ENCODE data around the gene OSBPL8. TPM values are rescaled to one million over a fixed set of nuclear protein-coding genes. Genes with fewer than 3 reads are reported as not detected.

The OSBPL8 gene
- total RNA-seq, 4 donors from 2014 or later: 50.0 to 55.0 (median 54.7) TPM

DNA sequence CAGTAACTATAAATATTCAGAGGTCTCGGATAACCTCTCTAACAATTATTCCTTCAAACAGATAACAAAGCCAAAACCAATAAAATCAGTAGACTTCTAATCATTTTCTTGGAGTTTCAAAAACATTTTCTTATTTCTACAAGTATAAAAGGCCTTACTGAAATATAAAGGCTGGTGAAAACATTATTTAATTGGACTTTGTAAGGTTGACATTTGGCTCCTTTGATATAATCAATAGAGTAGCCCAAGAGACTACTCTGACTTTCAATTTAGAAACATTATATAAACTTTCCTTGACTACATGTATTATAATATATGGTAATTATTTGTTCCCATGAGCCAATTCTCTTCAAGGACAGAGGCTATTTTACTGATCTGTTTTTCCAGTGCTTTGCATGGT, 68.3 kb downstream of the OSBPL8 start:
- H3K4me3 ChIP-seq: no peak overlapping the region
- peaks cover 0 to 9% (median 4%) of the 10 kb centered on the region in 4 donors for H3K36me3 ChIP-seq
- H3K4me1 ChIP-seq: no peaks in the 10 kb centered on the region
- intact Hi-C loops (cut with DNase I): no loop called here
- no peak overlapping the region for H3K27ac ChIP-seq (replicated peaks in 1 of 4)
- H3K9me3 ChIP-seq: peaks cover 0 to 16% (median 9%) of the 10 kb centered on the region in 4 donors
- no peaks in the 10 kb centered on the region for H3K27me3 ChIP-seq
- WGBS: 98% methylated on average over 1 of the region's 1 CpG
- TF ChIP-seq, protein P1, sequence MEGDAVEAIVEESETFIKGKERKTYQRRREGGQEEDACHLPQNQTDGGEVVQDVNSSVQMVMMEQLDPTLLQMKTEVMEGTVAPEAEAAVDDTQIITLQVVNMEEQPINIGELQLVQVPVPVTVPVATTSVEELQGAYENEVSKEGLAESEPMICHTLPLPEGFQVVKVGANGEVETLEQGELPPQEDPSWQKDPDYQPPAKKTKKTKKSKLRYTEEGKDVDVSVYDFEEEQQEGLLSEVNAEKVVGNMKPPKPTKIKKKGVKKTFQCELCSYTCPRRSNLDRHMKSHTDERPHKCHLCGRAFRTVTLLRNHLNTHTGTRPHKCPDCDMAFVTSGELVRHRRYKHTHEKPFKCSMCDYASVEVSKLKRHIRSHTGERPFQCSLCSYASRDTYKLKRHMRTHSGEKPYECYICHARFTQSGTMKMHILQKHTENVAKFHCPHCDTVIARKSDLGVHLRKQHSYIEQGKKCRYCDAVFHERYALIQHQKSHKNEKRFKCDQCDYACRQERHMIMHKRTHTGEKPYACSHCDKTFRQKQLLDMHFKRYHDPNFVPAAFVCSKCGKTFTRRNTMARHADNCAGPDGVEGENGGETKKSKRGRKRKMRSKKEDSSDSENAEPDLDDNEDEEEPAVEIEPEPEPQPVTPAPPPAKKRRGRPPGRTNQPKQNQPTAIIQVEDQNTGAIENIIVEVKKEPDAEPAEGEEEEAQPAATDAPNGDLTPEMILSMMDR (IDR thresholded peaks at IDR 0.05): no peak
- no peak for TF ChIP-seq POLR2A (IDR thresholded peaks at IDR 0.05; ENCODE audit: low read depth)
- no peak for TF ChIP-seq EP300 (IDR thresholded peaks at IDR 0.05)
- TF ChIP-seq POLR2AphosphoS5 (IDR thresholded peaks at IDR 0.05): no peak
- DNase-seq (ENCODE audit: extremely low spot score): no peak

DNA sequence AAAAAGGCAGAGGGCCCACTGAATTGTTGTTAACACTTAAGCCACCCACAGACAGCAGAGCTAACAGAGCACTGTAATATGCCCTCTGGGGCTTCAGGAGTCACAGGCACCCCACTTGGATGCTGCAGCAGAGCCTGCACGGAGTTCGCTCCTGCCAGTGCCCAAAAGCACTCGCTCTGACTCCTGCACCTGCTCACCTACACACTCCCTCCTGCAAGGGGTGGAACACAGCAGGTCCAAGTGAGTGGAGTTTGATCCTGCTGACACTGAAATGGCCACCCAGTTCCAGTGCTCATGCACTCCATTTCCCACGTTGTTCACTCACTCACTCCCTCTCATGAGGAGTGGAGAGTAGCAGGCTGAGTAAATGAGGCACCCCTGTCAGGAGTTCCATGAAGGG, 68.8 kb downstream of the OSBPL8 start:
- H3K27me3 ChIP-seq: no peaks in the 10 kb centered on the region
- peaks cover 0 to 12% (median 4%) of the 10 kb centered on the region in 4 donors for H3K36me3 ChIP-seq
- DNase-seq (ENCODE audit: extremely low spot score): no peak
- H3K9me3 ChIP-seq: peaks cover 0 to 16% (median 9%) of the 10 kb centered on the region in 4 donors
- no peak overlapping the region for H3K4me3 ChIP-seq
- TF ChIP-seq, protein P1 (IDR thresholded peaks at IDR 0.05): no peak
- no peak for TF ChIP-seq EP300 (IDR thresholded peaks at IDR 0.05)
- TF ChIP-seq POLR2AphosphoS5 (IDR thresholded peaks at IDR 0.05): no peak
- no peak for TF ChIP-seq POLR2A (IDR thresholded peaks at IDR 0.05; ENCODE audit: low read depth)
- intact Hi-C loops (cut with DNase I): no loop called here
- no peak overlapping the region for H3K27ac ChIP-seq (replicated peaks in 1 of 4)
- H3K4me1 ChIP-seq: no peaks in the 10 kb centered on the region
- 98% methylated on average over 4 of the region's 4 CpGs for WGBS

DNA sequence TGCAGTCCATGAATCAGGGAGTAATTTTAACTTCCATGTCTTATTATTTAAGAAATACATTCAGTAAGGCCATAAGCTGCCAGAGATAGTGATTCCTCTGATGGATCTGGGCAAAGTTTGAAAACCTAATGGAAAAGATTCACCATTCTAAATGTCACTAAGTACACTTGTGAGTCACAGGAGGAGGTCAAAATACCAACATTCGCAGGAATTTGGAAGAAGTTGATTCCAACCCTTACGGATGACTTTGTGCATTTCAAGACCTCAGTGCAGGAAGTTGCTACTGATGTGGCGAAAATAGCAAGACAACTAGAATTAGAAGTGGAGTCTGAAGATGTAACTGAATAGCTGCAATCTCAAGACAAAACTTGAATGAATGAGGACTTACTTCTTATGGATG, 69.8 kb downstream of the OSBPL8 start:
- Histone ChIP-seq H3K9me3 (peaks cover 0 to 16% (median 9%) of the 10 kb centered on the region in 4 donors), H3K36me3 (peaks cover 0 to 12% (median 4%) of the 10 kb centered on the region in 4 donors), H3K27ac (replicated peaks in 1 of 4) (no peak overlapping the region), H3K4me1 (no peaks in the 10 kb centered on the region), H3K4me3 (no peak overlapping the region), H3K27me3 (no peaks in the 10 kb centered on the region)
- 91% methylated on average over 3 of the region's 3 CpGs for WGBS
- no peak for DNase-seq (ENCODE audit: extremely low spot score)
- TF ChIP-seq EP300 (IDR thresholded peaks at IDR 0.05): no peak
- intact Hi-C loops (cut with DNase I): no loop called here

DNA sequence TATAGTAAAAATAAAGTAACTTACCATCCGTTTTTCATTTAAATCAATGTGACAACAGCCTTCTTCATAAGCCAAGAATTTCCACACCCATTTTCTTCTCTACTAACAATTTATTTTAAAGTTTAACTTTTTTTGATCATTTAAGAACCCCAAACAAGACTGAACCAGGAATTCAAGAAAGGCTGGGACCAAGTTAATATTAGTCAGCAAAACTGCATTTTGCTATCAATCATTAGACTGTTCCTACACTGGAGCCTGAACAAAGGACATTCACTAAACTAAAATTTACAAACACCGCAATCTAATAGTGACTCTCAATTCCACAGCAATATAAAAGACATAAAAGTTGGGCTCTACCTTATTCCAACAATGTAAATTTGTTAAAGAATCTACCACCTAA, 73.6 kb downstream of the OSBPL8 start:
- intact Hi-C loops (cut with DNase I): no loop called here
- no peak for DNase-seq (ENCODE audit: extremely low spot score)
- H3K27ac ChIP-seq (replicated peaks in 1 of 4): no peak overlapping the region
- no peak overlapping the region for H3K4me3 ChIP-seq
- H3K27me3 ChIP-seq: no peaks in the 10 kb centered on the region
- H3K9me3 ChIP-seq: no peaks in the 10 kb centered on the region
- TF ChIP-seq POLR2A (IDR thresholded peaks at IDR 0.05; ENCODE audit: low read depth): no peak
- TF ChIP-seq POLR2AphosphoS5 (IDR thresholded peaks at IDR 0.05): no peak
- TF ChIP-seq, protein P1 (IDR thresholded peaks at IDR 0.05): no peak
- TF ChIP-seq EP300 (IDR thresholded peaks at IDR 0.05): no peak
- WGBS: 85% methylated on average over 2 of the region's 2 CpGs
- H3K4me1 ChIP-seq: no peaks in the 10 kb centered on the region
- peaks cover 0 to 16% (median 6%) of the 10 kb centered on the region in 4 donors for H3K36me3 ChIP-seq

DNA sequence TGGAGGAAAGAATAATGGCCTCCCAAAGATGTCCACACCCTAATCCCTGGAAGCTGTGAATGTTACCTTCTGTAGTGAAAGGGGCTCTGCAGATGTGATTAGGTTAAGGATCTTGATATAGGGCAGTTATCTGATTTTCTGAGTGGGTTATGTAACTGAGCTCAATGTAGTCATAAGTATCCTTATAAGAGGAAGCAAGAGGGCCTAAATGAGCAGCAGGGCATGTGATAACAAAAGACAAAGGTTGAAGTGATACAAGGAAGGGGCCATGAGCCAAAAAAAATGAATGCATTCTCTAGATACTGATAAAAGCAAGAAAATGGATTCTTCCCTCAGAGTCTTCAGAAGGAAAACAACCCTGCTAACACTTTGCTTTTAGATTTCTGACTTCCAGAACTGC, 78.8 kb downstream of the OSBPL8 start:
- DNase-seq (ENCODE audit: extremely low spot score): no peak
- Histone ChIP-seq H3K36me3 (peaks cover 0 to 7% (median 0%) of the 10 kb centered on the region in 4 donors), H3K9me3 (no peaks in the 10 kb centered on the region), H3K4me3 (no peak overlapping the region), H3K27ac (replicated peaks in 1 of 4) (no peak overlapping the region), H3K4me1 (no peaks in the 10 kb centered on the region), H3K27me3 (no peaks in the 10 kb centered on the region)
- intact Hi-C loops (cut with DNase I): no loop called here
- TF ChIP-seq POLR2A (IDR thresholded peaks at IDR 0.05; ENCODE audit: low read depth): no peak
- no peak for TF ChIP-seq POLR2AphosphoS5 (IDR thresholded peaks at IDR 0.05)
- TF ChIP-seq EP300 (IDR thresholded peaks at IDR 0.05): no peak
- TF ChIP-seq, protein P1 (IDR thresholded peaks at IDR 0.05): no peak

Measured in esophagus muscularis mucosa (tissue), 4 donors.